ENCODE data around the gene RALGAPB.
"Not testable (repeated sequence)": the region's sequence is repeated elsewhere in the genome, so short reads cannot be mapped to it uniquely, and the experiment has no call there.

RALGAPB gene

DNA sequence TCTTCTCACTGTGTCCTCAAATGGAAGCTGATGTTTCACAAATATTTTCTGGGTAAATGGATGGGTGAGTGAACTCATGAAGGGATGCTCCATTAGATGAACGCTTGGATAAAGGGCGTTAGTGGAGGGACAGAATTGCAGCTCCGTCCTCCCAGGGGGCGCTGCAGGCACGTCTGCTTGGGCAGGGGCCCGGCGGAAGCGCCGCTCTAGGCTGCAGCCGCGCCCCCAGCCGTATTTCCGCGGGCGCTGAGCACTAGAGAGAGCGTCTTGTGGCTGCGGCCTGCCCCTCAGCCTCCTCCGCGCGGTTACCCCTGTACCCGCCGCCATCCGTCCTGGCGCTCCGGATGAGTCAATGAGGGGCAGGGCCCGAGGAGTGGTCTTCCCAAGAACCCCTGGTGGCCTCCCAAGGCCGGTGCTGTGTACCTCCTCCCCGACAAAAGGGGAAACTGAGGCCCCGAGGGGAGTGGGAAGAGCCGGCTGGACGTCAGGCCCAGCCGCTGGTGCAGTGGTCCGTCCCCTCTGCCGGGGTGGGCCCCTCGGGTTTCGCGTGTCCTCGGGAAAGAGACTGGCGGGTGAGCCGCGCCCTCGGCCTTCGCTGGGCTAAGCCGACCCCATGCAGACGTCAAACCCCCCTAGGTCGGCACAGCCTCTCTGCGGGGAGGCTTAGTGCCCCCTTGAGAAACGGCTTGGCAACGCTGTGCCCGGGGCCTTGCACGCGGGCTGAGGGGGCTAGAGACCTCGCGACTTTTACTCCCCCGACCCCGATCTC, 26.0 kb upstream of the RALGAPB start:
- peak in 55 of 56 donors; percentile 7 to 93 (median 76) for DNase-seq

DNA sequence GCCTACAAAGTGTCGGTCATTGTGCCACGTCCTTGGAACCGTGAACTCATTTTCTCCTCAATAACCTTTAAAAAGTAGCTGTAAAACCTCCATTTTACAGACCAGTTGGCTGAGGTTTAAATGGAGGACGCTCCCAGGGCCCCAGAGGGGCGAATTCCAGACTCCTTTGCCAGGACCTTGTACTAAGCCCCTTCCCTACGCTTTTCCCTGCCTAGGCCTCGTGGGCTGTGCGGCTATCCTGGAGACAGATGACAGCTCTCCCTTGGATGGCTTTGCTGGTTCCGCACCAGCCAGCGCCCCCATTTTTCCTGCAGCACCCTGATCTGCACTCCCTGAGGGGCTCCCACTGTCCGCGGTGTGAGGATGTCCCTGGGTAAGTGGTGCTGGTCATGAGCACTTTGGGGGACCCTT, 25.4 kb upstream of the RALGAPB start:
- no peak for DNase-seq

DNA sequence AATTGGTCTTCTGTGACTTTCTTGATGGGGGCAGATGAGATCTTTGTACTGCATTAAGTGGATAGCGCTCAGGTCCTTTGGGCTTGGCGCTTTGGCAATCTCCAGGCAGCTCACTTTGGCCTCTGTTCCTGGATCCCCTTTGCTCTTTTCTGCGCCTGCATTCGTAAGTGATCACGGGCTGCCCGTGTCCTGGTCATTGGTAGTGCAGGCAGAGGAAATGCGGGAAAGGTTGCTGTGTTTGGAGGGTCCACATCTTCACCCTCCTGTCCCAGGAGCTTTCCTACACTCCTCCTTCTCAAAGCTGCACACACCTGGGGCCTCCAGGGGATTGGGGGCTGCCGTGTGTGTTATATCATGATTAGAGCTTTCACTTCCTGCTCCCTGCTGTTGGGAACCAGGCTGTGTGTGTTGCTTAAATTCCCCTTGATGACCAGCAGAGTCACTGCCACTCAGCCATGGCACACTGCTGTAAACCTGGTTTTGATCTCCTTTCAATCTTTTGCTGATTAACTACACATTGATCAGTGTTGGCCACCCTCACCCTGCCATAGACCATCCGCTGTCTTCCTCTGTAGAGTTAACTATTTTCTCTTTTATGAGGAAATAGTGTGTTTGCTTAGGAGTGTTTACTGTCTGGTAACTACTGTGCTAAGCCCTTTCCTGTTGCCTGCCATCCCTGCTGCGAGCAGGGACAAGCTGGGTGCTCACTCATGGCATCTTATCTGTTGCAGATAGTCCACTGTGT, 24.5 kb upstream of the RALGAPB start:
- DNase-seq = no peak

DNA sequence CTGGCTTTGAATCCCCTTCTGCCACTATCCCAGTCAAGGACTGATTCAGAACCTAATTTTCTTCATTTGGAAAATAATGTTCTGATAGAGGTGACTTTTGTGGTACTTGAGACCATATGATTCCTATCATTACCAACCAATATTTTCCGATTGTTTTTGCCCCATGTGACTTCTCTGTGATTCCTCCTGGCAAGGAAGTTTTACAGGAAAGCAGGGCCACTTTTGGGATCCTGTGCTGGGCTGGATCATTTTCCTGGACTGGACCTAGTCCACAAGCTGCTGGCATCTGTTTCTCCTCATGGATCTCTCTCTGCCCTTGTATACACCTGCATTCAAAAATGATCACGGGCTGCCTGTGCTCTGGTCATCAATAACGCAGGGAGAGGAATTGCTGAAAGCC, 23.6 kb upstream of the RALGAPB start:
- DNase-seq = no peak

DNA sequence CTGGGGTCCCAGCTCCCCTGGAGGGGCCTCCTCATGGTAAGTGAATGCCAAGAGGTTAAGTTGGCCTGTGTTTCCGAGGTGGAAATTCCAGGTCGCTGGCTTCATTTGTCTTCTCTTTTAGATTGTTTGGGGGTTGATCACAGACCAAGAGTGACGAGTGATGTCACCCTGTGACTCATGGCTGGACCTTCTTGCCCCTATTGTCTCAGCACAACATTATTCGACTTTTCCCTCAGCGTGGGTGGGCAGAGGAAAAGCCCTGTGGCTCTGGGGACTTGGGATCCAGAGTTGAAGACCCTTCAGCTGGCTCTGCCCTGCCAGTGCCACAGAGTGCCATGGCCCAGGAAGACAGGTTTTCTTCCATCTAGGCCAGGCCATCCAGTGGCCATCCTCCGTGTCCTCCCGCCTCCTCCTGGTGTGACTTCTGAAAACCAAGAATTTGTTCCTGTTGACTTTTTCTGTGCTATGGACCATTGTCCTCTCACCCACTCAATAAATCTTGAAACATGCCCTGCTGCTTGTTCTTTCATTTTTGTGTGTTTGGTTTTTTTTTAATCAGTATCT, 22.1 kb upstream of the RALGAPB start:
- no peak for DNase-seq

DNA sequence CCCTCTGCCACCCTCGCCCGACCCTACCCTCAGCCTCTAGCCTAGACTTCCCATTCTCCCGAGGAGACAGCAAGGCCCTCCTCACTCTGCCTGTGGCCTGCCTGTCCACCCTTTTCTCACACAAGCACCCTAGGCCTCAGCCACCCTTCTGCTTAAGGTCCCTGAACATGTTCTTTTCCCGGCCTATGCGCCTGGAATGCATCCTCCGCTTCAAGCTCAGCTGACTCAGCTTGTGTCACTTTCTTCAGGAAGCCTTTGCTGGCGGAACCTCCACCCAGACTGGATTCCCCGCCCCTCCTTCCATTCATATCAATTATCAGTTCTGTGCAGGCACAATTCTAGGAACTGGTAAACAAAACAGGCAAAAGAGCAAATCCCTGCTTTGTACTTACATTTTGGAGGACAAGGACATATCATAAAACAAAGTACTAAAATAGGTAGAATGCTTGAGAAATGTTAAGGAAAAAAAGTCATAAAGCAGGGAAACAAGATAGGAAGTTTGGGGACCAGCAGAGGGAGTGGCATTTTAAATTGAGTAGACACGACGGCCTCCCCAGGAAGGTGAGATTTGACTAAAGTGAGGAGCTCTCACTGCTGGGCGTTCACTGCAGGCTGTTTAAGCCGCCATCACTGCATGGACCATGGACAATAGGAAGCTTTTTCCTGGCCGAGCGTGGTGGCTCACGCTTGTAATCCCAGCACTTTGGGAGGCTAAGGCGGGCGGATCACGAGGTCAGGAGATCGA, 19.6 kb upstream of the RALGAPB start:
- peak in 11 of 56 donors; percentile 3 to 57 (median 17) for DNase-seq

DNA sequence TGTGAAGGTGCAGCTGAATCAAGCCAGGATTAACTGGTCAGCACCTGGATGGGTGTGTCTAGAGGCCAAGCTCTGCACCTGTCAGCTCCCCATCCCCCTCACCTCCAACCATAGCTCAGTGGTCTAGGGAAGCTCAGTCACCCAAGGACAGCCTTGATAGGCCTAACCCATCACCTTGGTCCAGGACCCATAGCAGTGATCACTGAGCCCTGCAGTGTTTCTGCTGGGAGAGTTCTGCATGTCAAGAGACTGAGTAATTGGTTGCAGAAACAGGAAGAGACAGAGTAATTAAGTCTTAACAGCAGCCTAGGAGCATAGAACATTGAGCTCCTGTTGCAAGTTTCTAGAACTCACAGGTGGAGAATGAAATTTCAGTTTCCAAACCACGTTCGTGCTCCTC, 18.7 kb upstream of the RALGAPB start:
- peak in 2 of 56 donors; percentile 6 to 9 for DNase-seq

DNA sequence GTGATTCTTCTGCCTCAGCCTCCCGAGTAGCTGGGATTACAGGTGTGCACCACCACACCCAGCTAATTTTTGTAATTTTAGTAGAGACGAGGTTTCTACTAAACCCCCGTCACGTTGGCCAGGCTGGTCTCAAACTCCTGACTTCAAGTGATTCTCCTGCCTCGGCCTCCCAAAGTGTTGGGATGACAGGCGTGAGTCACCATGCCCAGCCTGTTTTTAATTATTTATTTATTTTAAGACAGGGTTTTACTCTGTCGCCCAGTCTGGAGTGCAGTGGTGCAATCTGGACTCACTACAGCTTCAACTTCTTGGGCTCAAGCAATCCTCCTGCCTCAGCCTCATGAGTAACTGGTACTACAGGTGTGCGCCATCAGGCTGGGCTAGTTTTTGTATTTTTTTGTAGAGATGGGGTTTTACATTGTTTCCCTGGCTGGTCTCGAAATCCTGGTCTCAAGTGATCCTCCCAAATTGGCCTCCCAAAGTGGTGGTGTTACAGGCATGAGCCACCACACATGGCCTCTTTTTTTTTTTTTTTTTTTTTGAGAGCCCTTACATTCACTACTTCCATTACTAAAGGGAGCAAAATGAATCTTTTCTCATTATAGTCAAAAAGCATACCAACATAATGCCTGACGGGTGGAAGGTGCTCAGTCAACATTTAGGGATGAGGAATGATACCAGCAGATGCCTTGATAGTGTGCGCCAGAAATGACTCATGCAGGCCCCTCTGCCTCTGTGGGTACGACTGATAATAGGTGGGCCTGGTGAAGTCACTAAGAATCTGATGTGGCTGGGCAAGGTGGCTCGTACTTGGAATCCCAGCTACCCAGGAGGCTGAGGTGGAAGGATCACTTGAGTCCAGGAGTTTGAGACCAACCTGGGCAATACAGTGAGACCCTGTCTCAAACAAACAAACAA, 17.8 kb upstream of the RALGAPB start:
- DNase-seq = no peak

DNA sequence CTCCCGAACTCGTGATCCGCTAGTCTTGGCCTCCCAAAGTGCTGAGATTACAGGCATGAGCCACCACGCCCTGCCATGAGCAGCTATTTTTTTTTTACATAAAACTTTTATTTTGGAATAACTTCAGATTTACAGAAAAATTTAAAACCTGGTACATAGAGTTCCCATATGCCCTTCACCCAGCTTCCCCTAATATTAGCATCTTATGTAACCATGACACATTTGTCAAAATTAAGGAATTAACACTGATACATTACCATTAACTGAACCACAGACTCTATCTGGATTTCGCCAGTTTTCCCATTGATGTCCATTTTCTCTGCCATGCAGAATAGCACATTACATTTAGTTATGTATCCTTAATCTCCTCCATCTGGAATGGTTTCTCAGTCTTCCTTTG, 14.3 kb upstream of the RALGAPB start:
- DNase-seq = no peak

DNA sequence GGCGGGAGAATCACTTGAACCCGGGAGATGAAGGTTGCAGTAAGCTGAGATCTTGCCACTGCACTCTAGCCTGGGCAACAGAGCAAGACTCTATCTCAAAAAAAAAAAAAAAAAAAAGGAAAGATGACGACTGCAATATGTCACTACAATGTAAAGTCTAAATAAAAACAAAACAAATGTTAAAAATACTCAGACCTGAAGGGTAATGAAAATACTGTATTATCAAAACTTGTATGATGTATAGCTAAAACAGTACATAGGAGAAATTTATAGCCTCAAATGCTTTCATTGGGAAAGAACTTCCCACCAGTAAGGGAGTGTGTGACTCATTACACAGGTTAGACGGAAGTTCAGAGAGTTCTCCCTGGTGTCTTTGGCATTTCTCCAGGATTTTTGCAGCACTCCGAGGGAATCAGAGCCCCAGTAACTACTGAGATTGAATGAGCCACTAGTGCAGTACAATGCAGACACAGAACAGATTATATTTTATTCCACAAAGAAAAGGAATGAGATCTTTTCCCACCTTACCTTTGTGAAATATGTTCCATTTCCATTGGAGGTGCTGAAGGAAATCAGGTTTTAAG, 12.5 kb upstream of the RALGAPB start:
- peak in 12 of 56 donors; percentile 0 to 37 (median 21) for DNase-seq

DNA sequence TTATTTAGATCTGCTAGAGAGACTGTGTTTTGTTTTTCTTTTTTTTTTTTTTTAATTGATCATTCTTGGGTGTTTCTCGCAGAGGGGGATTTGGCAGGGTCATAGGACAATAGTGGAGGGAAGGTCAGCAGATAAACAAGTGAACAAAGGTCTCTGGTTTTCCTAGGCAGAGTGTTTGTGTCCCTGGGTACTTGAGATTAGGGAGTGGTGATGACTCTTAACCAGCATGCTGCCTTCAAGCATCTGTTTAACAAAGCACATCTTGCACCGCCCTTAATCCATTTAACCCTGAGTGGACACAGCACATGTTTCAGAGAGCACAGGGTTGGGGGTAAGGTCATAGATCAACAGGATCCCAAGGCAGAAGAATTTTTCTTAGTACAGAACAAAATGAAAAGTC, 12.0 kb upstream of the RALGAPB start:
- DNase-seq = not testable (repeated sequence)

DNA sequence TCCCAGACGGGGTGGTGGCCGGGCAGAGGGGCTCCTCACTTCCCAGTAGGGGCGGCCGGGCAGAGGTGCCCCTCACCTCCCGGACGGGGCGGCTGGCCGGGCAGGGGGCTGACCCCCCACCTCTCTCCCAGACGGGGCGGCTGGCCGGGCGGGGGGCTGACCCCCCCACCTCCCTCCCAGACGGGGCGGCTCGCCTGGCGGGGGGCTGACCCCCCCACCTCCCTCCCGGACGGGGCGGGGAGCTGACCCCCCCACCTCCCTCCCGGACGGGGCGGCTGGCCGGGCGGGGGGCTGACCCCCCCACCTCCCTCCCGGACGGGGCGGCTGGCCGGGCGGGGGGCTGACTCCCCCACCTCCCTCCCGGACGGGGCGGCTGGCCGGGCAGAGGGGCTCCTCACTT, 11.5 kb upstream of the RALGAPB start:
- not testable (repeated sequence) for DNase-seq

DNA sequence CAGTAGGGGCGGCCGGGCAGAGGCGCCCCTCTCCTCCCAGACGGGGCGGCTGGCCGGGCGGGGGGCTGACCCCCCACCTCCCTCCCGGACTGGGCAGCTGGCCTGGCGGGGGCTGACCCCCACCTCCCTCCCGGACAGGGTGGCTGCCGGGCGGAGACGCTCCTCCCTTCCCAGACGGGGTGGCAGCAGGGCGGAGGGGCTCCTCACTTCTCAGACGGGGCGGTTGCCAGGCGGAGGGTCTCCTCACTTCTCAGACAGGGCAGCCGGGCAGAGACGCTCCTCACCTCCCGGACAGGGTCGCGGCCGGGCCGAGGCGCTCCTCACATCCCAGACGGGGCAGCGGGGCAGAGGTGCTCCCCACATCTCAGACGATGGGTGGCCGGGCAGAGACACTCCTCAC, 11.1 kb upstream of the RALGAPB start:
- not testable (repeated sequence) for DNase-seq

DNA sequence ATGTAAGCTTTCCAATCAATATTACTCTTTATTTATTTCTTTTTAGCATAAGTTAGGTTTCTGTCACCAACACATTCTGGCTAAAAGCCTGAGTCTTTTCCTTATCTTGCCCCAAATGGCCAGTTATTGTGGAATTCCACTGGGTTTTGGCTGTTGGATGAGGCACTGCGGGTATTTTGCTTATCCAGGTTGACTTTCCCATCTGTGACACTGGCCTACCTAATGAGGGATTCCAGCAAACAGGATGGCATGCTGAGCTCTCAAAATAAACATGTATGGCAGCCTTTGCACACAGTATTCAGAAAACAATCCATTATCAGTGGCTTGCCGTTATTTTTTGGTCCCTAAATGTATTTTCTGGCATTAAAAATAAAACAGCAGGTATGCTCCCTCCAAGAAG, 6.5 kb upstream of the RALGAPB start:
- DNase-seq = no peak

DNA sequence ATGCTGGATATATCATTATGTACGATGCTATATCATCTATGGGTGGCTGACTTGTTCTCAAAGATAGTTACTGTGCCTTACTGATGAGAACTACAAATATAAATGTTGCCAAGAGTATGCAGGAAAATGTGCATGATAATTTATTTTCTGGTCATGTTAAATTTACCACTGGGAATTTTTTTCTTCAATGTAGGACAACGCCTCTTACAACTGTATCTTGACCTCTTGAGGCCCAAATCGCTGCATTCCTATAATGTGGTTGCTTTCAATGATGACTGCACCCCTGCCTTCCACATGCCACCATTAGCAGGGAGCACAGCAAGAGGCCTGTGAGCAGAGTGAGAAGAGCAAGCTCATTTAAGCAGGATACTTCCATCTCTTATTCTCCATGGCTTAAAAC, 5.7 kb upstream of the RALGAPB start:
- no peak for DNase-seq

DNA sequence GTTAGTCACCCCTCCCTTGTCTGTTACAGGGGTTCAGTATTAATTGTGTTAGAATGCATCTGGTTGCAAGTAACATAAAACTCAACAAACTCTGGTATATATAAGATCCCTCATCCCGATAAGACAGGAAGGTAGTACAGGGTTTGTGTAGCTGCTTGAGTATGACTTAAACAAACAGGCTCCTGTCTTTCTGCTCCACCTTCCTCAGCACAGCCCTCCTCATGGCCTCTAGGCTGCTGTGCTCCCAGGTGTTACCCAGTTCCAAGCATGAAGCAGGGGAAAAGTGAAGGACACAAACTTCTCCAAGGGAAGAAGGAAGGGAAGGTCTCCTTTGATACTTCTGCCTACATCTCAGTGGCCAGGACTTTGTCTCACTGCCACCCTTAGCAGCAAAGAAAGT, 1.4 kb upstream of the RALGAPB start:
- DNase-seq = no peak

DNA sequence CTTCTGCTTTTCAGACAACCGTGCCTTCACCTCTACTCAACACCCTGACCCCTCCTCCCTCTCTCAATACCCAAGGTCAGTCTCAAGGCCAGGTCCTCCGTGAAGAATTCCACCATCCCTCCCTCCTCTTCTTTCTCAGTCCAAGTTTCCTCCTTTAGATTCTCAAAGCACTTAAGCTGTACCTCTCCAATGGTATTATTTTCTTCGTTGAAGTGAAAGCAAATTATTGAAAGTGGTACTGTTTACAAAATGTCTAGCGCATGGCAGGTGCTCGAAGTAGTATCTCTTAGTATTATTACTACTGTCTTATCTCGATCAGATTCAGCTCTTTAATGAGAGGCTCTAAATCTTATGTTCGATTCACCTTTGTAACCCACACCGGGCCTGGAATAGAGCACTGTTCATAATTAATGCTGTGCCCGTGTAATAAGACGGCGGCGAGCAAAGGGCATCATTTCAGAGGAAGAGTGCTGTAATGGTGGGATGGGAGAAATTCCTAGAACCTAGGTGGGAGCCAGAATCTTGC, 593 bp upstream of the RALGAPB start:
- no peak for DNase-seq

DNA sequence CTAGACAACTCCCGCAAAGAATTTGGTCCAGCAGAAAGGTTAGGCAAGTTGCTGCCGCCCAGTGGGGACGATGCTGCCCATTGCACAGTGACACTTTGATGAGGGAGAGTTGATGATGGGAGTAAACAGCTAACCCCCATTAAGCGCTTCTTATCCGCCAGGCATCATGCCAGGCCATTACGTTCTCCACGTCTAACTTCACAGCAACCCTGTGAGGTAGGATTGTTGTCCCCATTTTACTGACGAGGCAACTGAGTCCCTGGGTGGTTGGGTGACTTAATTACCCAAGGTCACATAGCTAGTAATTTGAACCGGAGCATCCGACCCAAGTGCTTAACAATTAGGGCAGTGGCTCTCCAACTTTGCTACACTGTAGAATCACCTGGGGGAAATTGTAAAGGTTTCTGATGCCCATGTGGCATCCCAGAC, 738 bp downstream of the RALGAPB start:
- DNase-seq = peak in 5 of 56 donors; percentile 14 to 44 (median 31)

DNA sequence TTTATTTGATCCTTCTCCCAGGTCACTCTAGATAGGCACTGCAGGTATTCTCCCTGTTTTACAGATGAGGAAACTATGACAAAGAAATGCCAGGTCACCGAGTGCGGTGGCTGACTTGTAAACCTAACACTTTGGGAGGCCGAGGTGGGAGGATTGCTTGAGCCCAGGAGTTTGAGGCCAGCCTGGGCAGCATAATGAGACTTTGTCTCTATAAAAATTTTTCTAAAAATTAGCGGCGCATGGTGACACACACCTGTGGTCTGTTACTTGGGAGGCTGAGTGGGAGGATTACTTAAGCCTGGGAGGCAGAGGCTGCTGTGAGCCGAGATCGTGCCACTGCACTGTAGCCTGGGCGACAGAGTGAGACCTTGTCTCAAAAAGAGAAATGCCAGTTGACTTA, 5.1 kb downstream of the RALGAPB start:
- no peak for DNase-seq

DNA sequence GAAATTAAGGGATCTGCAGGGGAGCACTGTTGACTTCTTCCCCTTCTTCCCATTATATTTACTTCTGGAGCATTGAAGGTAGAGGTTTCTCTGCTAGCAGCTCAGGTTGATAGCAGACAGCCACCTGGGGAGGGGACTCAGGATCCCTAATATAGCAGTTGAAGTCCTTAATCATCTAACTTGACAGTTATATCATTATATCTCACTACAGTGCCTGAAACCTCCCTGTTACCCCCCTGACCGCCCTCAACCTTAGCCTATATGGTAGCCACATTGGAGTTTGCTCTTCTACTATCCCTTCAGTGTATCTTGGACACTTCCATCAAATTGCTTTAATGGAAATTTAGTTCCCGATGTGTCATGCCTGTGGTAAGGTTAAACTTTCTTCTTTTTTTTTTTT, 7.0 kb downstream of the RALGAPB start:
- DNase-seq = no peak

Measured in nucleus accumbens (tissue), 56 donors.